SIG-M5 treated with dmso at 0.1 percent for 504 hours (cell line): ENCODE data around the gene GRK4.
A peak's percentile ranks its signal among the peaks of the same experiment; 100 is the strongest.
"Not testable (repeated sequence)": the region's sequence is repeated elsewhere in the genome, so short reads cannot be mapped to it uniquely, and the experiment has no call there.

ENCODE experiments used
- DNase-seq: peaks from one replicate; lab custom pipeline; 2025; ENCODE audit not compliant: unreplicated experiment; lab: John Stamatoyannopoulos, UW

The GRK4 gene

DNA sequence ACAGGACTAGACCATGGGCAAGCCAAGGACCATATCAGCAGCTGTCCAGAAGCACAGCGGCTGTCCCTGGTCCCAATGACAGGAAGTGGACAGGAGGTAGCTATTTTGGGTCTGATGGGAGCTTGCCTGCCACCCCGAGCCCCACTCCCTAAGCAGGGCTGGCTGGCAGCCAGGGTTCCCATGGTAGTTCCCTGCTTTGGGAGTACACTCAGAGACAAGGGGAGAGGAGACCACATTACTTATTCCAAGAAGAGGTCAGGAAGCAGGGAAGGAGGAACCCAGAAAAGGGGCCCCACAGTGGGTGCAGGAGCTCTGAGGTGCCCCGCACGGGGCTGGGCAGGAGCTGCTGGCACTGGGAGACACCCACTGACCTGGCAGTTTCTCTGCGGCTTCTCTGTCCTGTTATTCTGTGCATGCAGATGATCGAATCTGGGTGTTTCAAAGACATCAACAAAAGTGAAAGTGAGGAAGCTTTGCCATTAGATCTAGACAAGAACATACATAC lies 74.6 kb downstream of the GRK4 start:
- DNase-seq = no peak

GRCh38 chr4:3039706-3040366 lies 76.5 kb downstream of the GRK4 start:
- no peak for DNase-seq

DNA sequence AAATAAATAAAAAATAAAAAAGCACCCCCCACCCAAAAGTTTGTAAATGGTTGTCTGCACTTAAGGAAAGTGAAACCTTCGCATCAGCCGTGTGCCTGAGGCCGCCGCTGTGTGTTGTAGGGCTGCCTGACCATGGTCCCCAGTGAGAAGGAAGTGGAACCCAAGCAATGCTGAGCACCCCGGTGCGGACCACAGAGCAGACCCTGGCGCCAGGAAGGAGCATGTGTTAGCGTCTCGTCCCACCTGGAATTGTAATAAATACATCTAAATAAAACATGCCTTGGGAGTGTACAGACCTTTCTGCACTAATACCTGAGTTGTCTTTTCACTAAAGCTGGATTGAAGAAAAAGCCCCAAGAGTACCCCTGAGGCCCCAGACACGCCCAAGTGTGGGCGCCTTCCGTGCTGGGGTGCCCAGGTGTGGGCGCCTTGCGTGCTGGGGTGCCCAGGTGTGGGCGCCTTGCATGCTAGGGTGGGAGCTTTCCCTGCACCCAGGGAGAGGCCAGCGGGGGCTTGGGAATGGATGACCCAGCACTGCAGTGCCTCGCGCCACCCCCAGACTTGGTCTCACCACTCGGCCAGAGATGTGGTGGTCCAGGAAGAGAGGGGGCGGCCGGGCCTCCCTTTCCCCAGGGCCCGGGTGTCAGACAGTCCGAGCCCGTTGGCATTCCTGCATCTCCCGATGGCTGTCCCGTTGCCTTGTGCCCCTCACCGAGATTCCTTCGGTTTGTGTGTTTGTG lies 77.3 kb downstream of the GRK4 start:
- no peak for DNase-seq

DNA sequence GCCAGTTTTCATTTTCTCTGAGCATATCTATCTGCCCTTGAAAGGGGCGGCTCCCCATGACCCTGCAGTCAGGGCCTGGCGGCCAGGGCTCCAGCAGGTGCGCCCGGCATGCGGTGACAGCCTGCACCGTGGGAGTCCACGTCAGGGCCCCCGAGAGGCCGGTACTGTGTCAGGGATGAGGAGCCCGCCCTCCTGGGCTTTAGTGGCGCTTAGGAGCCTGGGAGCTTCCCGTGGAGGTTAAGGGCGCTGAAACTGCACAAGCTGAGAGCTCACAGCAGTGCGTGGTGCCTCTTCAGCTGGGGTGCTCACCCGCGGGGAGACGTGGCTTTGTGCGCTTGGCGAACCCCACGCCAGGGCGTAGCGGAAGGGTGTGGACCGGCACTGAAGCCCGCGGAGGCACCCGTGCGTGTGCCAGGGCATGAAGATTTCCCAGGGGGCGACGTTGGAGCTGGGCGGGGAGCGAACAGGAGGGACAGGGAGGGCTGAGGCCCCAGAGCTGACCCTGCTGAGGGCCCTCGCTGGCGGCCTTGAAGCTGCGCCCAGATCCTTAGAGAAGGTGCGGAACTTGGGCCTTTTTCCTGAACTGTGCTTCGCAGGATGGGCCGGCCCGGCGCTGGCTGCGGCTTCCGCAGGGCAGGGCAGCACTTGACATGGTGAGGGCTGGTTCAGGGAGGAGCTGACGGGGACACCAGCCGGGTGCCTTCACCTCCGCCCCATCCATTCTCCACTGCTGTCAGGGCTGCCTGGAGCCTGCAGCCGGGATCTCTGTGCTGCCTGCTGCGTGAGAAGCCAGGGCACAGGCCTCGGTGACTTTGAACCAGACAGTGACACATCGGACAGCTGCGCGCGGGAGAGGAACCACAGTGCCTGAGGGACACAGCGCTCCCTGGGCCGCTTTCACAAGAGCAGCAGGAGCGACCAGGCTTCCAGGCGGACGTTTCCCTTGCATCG lies 78.1 kb downstream of the GRK4 start:
- no peak for DNase-seq

- no peak for DNase-seq
These were observed 78.9 kb downstream of the GRK4 start for GRCh38 chr4:3042226-3042625.

DNA sequence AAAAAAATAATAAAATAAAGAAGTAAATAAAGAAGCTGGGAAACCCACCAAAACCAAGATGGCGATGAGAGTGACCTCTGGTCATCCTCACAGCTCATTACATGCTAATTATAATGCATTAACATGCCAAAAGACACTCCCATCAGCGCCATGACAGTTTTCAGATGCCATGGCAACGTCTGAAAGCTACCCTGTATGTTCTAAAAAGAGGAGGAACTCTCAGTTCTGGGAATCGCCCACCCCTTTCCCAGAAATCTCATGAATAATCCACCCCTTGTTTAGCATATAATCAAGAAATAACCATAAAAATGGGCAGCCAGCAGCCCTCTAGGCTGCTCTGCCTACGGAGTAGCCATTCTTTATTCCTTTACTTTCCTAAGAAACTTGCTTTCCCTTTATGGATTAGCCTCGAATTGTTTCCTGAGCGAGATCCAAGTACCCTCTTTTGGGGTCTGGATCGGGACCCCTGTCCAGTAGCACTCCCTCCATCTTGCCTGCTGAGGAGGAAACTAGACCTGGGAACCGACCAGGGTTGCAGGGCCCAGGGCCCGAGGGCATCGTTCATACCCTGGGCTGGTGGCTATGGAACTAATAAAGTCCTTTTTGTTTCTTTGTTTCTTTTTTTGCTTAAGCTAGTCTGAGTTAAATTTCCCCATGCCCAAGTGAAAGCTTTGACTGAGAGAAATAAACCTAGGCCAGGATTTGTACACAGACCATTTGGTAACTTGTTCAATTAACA lies 80.1 kb downstream of the GRK4 start:
- no peak for DNase-seq

- no peak for DNase-seq
These were observed 81.8 kb downstream of the GRK4 start for GRCh38 chr4:3044870-3045819.

DNA sequence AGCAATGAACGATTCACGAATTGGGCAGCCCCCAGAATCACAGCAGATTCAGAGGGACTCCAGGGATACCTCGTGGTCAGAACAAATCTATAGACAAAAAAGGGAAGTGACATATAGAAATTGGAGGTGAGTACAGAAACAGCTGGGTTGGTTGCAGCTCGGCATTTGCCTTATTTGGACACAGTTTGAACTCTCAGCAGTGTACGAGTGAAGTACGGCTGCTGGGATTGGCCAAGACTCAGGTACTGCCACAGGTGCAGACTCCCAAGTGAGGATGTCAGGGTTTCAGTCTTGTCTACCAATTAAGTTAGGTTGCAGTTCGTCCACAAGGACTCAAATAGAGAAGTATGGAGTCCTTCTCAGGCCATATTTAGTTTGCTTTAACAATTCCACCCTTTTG lies 82.8 kb downstream of the GRK4 start:
- no peak for DNase-seq

DNA sequence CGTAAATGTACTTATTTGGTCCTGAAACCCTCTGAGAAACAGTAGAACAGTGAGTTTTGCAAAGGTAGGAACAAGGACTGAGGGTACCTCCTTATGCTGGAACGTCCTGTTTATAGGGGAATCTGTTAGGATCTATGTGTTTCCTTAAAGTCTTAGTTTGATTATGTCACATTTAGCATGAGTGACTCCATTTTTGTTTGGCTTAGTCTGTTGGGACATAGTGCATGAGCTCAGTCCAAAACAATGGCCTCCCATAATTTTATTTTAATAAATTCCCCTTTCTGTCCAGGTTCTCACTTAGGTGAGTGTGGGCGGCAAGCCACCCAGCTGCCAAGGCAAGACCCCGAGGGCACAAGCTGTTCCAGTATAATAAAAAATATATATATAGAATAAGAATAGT lies 83.3 kb downstream of the GRK4 start:
- DNase-seq = no peak

GRCh38 chr4:3047464-3048286 lies 84.3 kb downstream of the GRK4 start:
- peak; percentile 26 for DNase-seq

DNA sequence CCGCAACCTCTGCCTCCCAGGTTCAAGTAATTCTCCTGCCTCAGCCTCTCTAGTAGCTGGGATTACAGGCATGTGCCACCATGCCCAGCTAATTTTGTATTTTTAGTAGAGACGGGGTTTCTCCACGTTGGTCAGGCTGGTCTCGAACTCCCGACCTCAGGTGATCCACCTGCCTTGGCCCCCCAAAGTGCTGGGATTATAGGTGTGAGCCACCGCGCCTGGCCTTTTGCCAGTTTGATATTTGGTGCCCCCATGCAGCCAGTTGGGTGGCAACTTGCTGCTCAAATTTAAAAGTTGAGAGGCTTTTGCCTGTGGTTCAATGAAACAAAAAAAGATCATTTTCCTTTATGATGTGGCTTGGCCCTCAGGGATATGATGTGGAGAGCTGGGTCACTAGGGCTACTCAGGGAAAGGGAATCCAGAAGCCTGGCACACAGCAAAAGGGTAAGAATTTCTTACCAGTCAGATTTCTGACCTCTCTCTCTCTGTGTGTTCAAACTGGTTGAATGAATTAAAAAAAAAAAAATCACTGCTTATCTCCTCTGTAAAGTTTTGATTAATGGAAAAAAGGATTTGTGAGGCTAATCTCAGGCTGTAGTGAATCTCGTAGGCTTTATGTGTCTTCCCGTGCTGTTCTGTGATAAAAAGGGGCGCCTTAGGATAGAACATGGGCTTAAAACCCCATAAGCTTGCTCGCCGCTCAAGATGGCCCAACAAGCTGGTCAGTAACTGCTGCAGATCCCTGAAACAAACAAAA lies 87.9 kb downstream of the GRK4 start:
- DNase-seq = not testable (repeated sequence)

DNA sequence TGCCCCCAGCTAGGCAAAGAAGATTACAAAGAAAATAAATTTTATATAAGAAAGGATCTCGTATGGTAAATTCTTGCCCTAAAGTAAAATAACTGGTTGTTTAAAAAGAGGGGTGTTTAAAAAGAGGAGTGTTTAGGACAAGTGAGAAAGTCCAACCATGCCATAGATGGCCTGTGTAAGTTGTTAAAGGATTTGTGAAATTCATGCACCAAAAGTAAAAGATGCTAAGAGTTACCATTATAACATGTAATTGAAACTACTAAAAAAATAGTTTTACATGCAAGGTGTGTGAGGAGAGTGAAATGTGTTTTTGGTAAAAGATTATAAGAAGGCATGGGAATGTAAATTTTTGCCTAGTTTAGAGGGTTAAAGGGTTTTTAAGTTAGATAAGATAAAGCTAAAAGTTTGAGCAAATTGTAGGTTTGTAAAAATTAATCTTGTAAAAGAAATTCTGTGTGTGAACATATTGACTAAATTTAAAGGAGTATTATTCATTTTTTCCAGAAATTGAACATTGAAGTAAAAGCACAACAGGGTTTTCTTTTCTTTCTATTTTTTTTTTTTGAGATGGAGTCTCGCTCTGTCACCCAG lies 90.9 kb downstream of the GRK4 start:
- no peak for DNase-seq

DNA sequence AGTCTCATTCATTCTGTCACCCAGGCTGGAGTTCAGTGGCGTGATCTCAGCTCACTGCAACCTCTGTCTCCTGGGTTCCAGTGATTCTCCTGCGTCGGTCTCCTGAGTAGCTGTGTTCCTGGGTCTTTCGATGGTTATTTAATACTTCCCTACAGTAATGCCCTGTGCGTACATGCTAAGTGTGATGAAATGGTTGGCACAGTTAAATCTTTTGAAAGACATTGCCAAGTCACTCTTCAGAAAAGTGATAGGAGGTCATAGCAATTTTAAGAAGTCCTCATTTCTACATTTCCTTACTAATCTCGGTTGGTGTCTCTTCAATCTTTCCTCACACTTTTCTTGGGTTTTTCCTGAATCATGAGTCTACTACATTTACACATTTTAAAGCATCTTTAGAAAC lies 96.6 kb downstream of the GRK4 start:
- no peak for DNase-seq

- no peak for DNase-seq
These were observed 97.6 kb downstream of the GRK4 start for GRCh38 chr4:3060946-3061345.

DNA sequence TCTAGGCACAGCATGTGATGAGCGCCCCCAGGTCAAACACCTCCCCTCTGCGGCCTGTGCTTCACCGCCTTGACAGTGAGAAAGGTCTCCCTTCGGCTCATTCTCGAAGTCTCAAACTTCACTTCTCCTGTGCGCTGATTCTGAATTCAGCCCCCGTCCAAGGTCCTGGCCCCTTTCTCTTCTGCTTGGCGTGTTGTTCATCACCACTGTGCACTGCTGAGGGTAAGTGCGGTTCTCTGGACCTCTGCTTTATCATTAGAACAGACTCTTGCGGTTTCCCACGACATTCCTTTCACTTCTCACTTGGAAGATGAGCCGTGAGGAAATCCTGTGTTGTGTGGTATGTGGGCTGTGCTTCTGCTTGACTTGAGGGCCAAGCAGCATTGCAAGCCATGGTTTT lies 99.1 kb downstream of the GRK4 start:
- DNase-seq = peak; percentile 75

DNA sequence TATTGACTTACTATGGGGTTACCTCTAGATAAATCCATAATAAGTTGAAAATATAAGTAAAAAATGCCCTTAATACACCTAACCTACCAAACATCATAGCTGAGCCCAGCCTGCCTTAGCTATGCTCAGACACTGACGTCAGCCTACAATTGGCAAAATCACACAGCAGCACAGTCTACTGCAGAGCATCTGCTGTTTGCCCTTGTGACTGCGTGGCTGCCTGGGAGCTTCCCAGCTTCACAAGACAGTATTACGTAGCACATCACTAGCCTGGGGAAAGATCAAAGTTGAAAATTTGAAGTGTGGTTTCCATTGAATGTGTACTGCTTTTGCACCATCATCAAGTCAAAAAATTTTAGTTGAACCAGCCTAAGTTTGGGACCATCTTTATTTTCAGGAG lies 102.2 kb downstream of the GRK4 start:
- DNase-seq = no peak

- DNase-seq = no peak
These were observed 103.5 kb downstream of the GRK4 start for GRCh38 chr4:3066836-3067400.
